Prostate gland (tissue), 2 donors: Measurements from ENCODE around the gene CALR. TPM values are rescaled to one million over a fixed set of nuclear protein-coding genes. Genes with fewer than 3 reads are reported as not detected.

Experiments
- DNase-seq: peaks from one replicate; pipeline ENCODE4 v3.0.0-alpha.2; 2019; ENCODE audit warnings: low spot score
- H3K27ac ChIP-seq, 2 donors: fragments of 200-600 bp; sonication (generic); 2 replicates each; pipeline ENCODE4 v1.5.1; 2017 to 2019
- H3K27me3 ChIP-seq: fragments of 200-600 bp; sonication (generic); replicated peaks from 2 replicates; pipeline ENCODE4 v1.5.1; 2019; ENCODE audit not compliant: insufficient read depth
- H3K36me3 ChIP-seq, 2 donors: fragments of 200-600 bp; sonication (generic); 1 replicate in 1 of 2; 2 replicates in 1 of 2; pipeline versions ENCODE4 v1.5.1 to v1.8.1; 2017 to 2019
- H3K4me1 ChIP-seq: fragments of 200-600 bp; sonication (generic); replicated peaks from 2 replicates; pipeline ENCODE4 v1.5.1; 2019
- H3K4me3 ChIP-seq, 2 donors: fragments of 200-600 bp; sonication (generic); 2 replicates each; pipeline ENCODE4 v1.5.1; 2017 to 2019
- H3K9me3 ChIP-seq: fragments of 200-600 bp; sonication (generic); 2 replicates; pipeline ENCODE4 v1.5.1; 2017
- CTCF ChIP-seq, 4 experiments: fragments of 200-600 bp in 2 of 4; fragments of 450-650 bp in 2 of 4; sonication (generic) in 2 of 4; IDR thresholded peaks; 1 replicate in 3 of 4; 2 replicates in 1 of 4; pipeline ENCODE4 v1.5.1; 2016 to 2019; ENCODE audit warnings: antibody characterized with exemption in 4 of 4, mild to moderate bottlenecking in 2 of 4, moderate library complexity in 2 of 4
- POLR2A ChIP-seq: fragments of 450-650 bp; IDR thresholded peaks from one replicate; pipeline ENCODE4 v1.6.1; 2016; ENCODE audit warnings: antibody characterized with exemption, mild to moderate bottlenecking
- POLR2AphosphoS5 ChIP-seq: sonication (generic); formaldehyde crosslinking; IDR thresholded peaks from one replicate; pipeline ENCODE4 v1.6.1; 2017; ENCODE audit warnings: antibody characterized with exemption
- WGBS: methylation state at CpG from one replicate; pipeline ENCODE4 v1.1.5; 2018; 5-methylcytosine and 5-hydroxymethylcytosine counted together
- intact Hi-C: fragments of 100-400 bp; cut with DNase I; formaldehyde crosslinking; loops from one replicate; pipeline ENCODE4 v1.14.2; 2022
- total RNA-seq, 2 donors: library from RNA; depleted of rRNA; stranded (reverse); fragments of >200 nt; gene quantifications; one replicate each; pipeline ENCODE4 v1.1.0, GENCODE V29; 2016

CALR gene
- total RNA-seq, 2 donors from 2014 or later, result 532 to 980 TPM

- no peaks in the 10 kb centered on the region for H3K9me3 ChIP-seq
- DNase-seq, result no peak
- peaks cover 30% of the 10 kb centered on the region for H3K4me1 ChIP-seq
- no peak for TF ChIP-seq POLR2A
- TF ChIP-seq CTCF (IDR thresholded peaks at IDR 0.05), result no peak
- no peak for TF ChIP-seq POLR2AphosphoS5
- no peaks in the 10 kb centered on the region for H3K27me3 ChIP-seq
- peaks cover 22 to 29% of the 10 kb centered on the region in 2 donors for H3K36me3 ChIP-seq
- 60% methylated on average over 2 of the region's 2 CpGs for WGBS
- H3K27ac ChIP-seq, result peak overlapping the region in 1 of 2 donors; percentile 91
- intact Hi-C loops, result no loop called here
- H3K4me3 ChIP-seq, result no peak overlapping the region
Observed at GRCh38 chr19:12944104-12944674, 5.8 kb downstream of the CALR start.

- peak; percentile 96 for DNase-seq
- under 1% methylated on average over 62 of the region's 62 CpGs for WGBS
- H3K9me3 ChIP-seq, result no peaks in the 10 kb centered on the region
- no peaks in the 10 kb centered on the region for H3K27me3 ChIP-seq
- H3K4me1 ChIP-seq, result peaks cover 21% of the 10 kb centered on the region
- peak within 1 kb of the TSS; percentile 89 to 91 for H3K27ac ChIP-seq
- peak in 2 of 4 experiments; percentile 38 to 42 for TF ChIP-seq CTCF (IDR thresholded peaks at IDR 0.05)
- TF ChIP-seq POLR2A, result peak; percentile 89
- peak; percentile 99 for TF ChIP-seq POLR2AphosphoS5
- peaks cover 23 to 25% of the 10 kb centered on the region in 2 donors for H3K36me3 ChIP-seq
- intact Hi-C loops, result no loop called here
- H3K4me3 ChIP-seq, result peak within 1 kb of the TSS; percentile 91 to 93
Observed at GRCh38 chr19:12945479-12946091, 7.2 kb downstream of the CALR start, which contains the start of gene RAD23A. TSS of gene RAD23A (plus strand) at chr19:12945862. CDS start at chr19:12945949, 87 bp downstream.

GRCh38 chr19:12946092-12946721, 7.8 kb downstream of the CALR start:
- H3K27ac ChIP-seq, result peak overlapping the region; percentile 89 to 91
- TF ChIP-seq POLR2AphosphoS5 (no peak), POLR2A (no peak), CTCF (IDR thresholded peaks at IDR 0.05) (no peak)
- no peaks in the 10 kb centered on the region for H3K9me3 ChIP-seq
- peak overlapping the region; percentile 91 to 93 for H3K4me3 ChIP-seq
- 1% methylated on average over 35 of the region's 40 CpGs for WGBS
- H3K27me3 ChIP-seq, result no peaks in the 10 kb centered on the region
- H3K36me3 ChIP-seq, result peaks cover 17 to 19% of the 10 kb centered on the region in 2 donors
- peaks cover 15% of the 10 kb centered on the region for H3K4me1 ChIP-seq
- DNase-seq, result peak; percentile 50
- intact Hi-C loops, result no loop called here

GRCh38 chr19:12946731-12947496, 8.5 kb downstream of the CALR start:
- peak overlapping the region; percentile 91 to 93 for H3K4me3 ChIP-seq
- no peaks in the 10 kb centered on the region for H3K27me3 ChIP-seq
- H3K9me3 ChIP-seq, result no peaks in the 10 kb centered on the region
- peak overlapping the region; percentile 89 to 91 for H3K27ac ChIP-seq
- TF ChIP-seq POLR2A (no peak), POLR2AphosphoS5 (no peak), CTCF (IDR thresholded peaks at IDR 0.05) (no peak)
- peaks cover 13% of the 10 kb centered on the region for H3K4me1 ChIP-seq
- peaks cover 17 to 18% of the 10 kb centered on the region in 2 donors for H3K36me3 ChIP-seq
- no peak for DNase-seq
- 51% methylated on average over 14 of the region's 14 CpGs for WGBS
- intact Hi-C loops, result no loop called here
